Caco-2 (cell line): ENCODE measurements around the gene MLH3. TPM values are rescaled to one million over a fixed set of nuclear protein-coding genes. Genes with fewer than 3 reads are reported as not detected.

Source experiments
- BruUV-seq: library from RNA; stranded (reverse); fragments of 400-500 nt; replicated peaks from 2 replicates; lab custom pipeline; 2021; lab: Mats Ljungman, UMichigan
- CTCF ChIA-PET: fragments of 300-600 bp; sonication (Branson Sonifier 250); formaldehyde crosslinking; loops from one replicate; lab custom pipeline; 2022; ENCODE audit warnings: antibody characterized with exemption; lab: Charles Lee
- POLR2A ChIA-PET: fragments of 300-600 bp; sonication (Branson Sonifier 250); formaldehyde crosslinking; loops from one replicate; lab custom pipeline; 2022; ENCODE audit warnings: antibody characterized with exemption; lab: Charles Lee
- DNase-seq, 2 experiments: peaks; one replicate each; pipeline versions ENCODE4 v3.0.0 to v3.0.0-alpha.2; 2020 to 2022
- H3K27me3 ChIP-seq: replicated peaks from 2 replicates; pipeline ENCODE4 v1.6.0; 2011; ENCODE audit warnings: low read length; ENCODE audit not compliant: control insufficient read depth, insufficient read depth
- H3K36me3 ChIP-seq: 2 replicates; pipeline ENCODE4 v1.5.1; 2011; ENCODE audit warnings: low read length; ENCODE audit not compliant: control insufficient read depth, insufficient read depth
- H3K4me1 ChIP-seq: fragments of 250-450 bp; sonication (Bioruptor Pico); 2 replicates; pipeline ENCODE4 v1.5.1; 2020; ENCODE audit warnings: mild to moderate bottlenecking
- H3K4me3 ChIP-seq: 2 replicates; pipeline ENCODE4 v1.5.1; 2011; ENCODE audit warnings: low read depth, mild to moderate bottlenecking, control low read depth, low read length
- H3K9me3 ChIP-seq: fragments of 250-450 bp; sonication (Bioruptor Pico); 2 replicates; pipeline ENCODE4 v1.5.1; 2020; ENCODE audit warnings: mild to moderate bottlenecking, moderate library complexity
- H3K27ac Mint-ChIP-seq: one replicate; pipeline ENCODE4 v1.8.0; 2022; ENCODE audit warnings: mixed read lengths; ENCODE audit not compliant: unreplicated experiment
- H3K27me3 Mint-ChIP-seq: one replicate; pipeline ENCODE4 v1.8.0; 2022; ENCODE audit warnings: mixed read lengths; ENCODE audit not compliant: insufficient read depth, unreplicated experiment
- H3K36me3 Mint-ChIP-seq: one replicate; pipeline ENCODE4 v1.8.0; 2022; ENCODE audit warnings: mild to moderate bottlenecking, mixed read lengths; ENCODE audit not compliant: insufficient read depth, unreplicated experiment
- H3K4me1 Mint-ChIP-seq: one replicate; pipeline ENCODE4 v1.8.0; 2022; ENCODE audit warnings: low read depth, mixed read lengths; ENCODE audit not compliant: unreplicated experiment
- H3K4me3 Mint-ChIP-seq: one replicate; pipeline ENCODE4 v1.8.0; 2022; ENCODE audit warnings: mild to moderate bottlenecking, moderate library complexity, mixed read lengths; ENCODE audit not compliant: unreplicated experiment
- H3K9me3 Mint-ChIP-seq: one replicate; pipeline ENCODE4 v1.8.0; 2022; ENCODE audit warnings: mixed read lengths; ENCODE audit not compliant: unreplicated experiment
- intact Hi-C: fragments of 100-400 bp; cut with micrococcal nuclease; formaldehyde crosslinking; loops from one replicate; pipeline ENCODE4 v1.10.0; 2022; ENCODE audit not compliant: unreplicated experiment
- total RNA-seq: library from RNA; stranded (reverse); gene quantifications from 2 replicates; pipeline ENCODE4 v1.2.3, GENCODE V29; 2022
- TF ChIP-seq, protein P1 (sequence below), 2 experiments: fragments of 200-600 bp in 1 of 2; IDR thresholded peaks; 1 replicate in 1 of 2; 2 replicates in 1 of 2; pipeline versions ENCODE4 v1.5.1 to v1.8.0; 2011 to 2022; ENCODE audit warnings: antibody characterized with exemption in 1 of 2, control low read depth in 1 of 2, inconsistent platforms in 1 of 2, low read depth in 1 of 2, low read length in 1 of 2, mild to moderate bottlenecking in 1 of 2, moderate library complexity in 1 of 2; ENCODE audit not compliant: insufficient read depth in 1 of 2, severe bottlenecking in 1 of 2, unreplicated experiment in 1 of 2

MLH3 gene
- total RNA-seq, 1 experiment from 2014 or later = 24.5 TPM

DNA sequence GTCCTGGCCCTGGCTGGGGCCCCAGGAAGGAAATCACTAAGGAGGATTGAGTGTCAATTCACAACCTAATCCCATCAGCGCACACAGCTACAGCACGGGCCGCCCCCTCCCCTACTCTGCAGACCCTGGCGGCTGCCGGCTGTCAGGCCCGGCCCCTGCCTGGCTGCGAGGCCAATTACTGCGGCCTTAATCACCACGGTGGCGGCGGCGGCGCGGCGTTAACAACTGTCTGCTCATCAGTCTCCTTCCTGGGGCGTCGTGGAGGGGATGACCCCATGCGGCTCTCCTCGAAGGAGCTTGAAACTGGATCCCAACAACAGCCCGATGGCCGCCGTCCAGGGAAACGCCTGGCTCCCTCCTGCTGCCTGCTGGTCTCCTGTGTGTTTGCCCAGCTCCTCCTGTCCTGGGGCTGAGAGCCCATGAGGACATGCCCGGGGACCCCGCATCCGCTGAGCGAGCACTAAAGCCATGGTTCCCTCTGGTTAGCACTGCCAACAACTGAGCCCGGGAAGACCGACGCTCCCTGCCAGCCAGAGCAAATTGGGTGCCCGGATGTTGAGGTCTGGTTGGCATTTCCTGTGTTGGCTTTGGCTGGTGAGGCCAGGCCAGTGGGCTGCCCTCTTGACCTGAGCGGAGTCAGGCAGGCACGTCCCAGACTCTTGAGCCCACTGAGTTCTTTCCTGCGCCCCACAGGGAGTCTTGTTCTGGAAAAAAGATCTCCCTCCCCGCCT lies 70.4 kb downstream of the MLH3 start:
- ChIA-PET POLR2A (no interaction called here), CTCF (no interaction called here)
- intact Hi-C loops = no loop called here
- Histone ChIP-seq H3K4me1 (peaks cover 21% of the 10 kb centered on the region), H3K36me3 (no peaks in the 10 kb centered on the region), H3K27me3 (no peaks in the 10 kb centered on the region), H3K4me3 (no peak overlapping the region), H3K9me3 (no peaks in the 10 kb centered on the region)
- DNase-seq = no peak
- peaks cover 6% of the 10 kb centered on the region for H3K4me1 Mint-ChIP-seq
- no TSS peak for BruUV-seq
- TF ChIP-seq, protein P1, sequence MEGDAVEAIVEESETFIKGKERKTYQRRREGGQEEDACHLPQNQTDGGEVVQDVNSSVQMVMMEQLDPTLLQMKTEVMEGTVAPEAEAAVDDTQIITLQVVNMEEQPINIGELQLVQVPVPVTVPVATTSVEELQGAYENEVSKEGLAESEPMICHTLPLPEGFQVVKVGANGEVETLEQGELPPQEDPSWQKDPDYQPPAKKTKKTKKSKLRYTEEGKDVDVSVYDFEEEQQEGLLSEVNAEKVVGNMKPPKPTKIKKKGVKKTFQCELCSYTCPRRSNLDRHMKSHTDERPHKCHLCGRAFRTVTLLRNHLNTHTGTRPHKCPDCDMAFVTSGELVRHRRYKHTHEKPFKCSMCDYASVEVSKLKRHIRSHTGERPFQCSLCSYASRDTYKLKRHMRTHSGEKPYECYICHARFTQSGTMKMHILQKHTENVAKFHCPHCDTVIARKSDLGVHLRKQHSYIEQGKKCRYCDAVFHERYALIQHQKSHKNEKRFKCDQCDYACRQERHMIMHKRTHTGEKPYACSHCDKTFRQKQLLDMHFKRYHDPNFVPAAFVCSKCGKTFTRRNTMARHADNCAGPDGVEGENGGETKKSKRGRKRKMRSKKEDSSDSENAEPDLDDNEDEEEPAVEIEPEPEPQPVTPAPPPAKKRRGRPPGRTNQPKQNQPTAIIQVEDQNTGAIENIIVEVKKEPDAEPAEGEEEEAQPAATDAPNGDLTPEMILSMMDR (IDR thresholded peaks at IDR 0.05; ENCODE audit: insufficient read depth in 1 of 2, low read depth in 1 of 2, low read length in 1 of 2, severe bottlenecking in 1 of 2, unreplicated experiment in 1 of 2) = no peak
- no peak overlapping the region for H3K27ac Mint-ChIP-seq
- H3K4me3 Mint-ChIP-seq = no peak overlapping the region
- no peaks in the 10 kb centered on the region for H3K27me3 Mint-ChIP-seq
- no peaks in the 10 kb centered on the region for H3K9me3 Mint-ChIP-seq
- H3K36me3 Mint-ChIP-seq = no peaks in the 10 kb centered on the region

DNA sequence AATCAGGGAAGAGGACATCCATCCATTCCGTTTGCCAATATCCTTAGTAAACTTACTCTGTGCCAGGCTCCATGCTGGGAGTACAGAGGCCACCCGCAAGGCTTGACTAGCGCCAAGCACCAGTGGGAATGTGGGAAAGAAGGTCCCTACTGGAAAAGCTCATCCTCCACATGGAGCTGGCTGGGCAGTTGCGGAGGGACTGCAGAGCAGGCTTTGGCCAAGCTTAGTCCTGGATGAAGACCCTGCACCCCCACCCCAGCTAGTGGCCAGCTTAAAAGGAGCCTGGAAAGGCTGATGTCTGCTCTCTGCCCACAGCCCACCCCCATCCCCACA lies 70.9 kb downstream of the MLH3 start:
- Histone ChIP-seq H3K4me3 (no peak overlapping the region), H3K27me3 (no peaks in the 10 kb centered on the region), H3K9me3 (no peaks in the 10 kb centered on the region), H3K4me1 (peaks cover 21% of the 10 kb centered on the region), H3K36me3 (no peaks in the 10 kb centered on the region)
- Mint-ChIP-seq H3K4me3 (no peak overlapping the region), H3K36me3 (no peaks in the 10 kb centered on the region), H3K4me1 (peaks cover 6% of the 10 kb centered on the region), H3K27me3 (no peaks in the 10 kb centered on the region), H3K9me3 (no peaks in the 10 kb centered on the region), H3K27ac (no peak overlapping the region)
- no TSS peak for BruUV-seq
- ChIA-PET CTCF (interaction anchor here (1.0 kb wide), 1 partner anchor 9 kb away, joined by 4 read pairs; no protein-coding TSS in a partner anchor), POLR2A (no interaction called here)
- intact Hi-C loops = no loop called here
- DNase-seq = no peak
- TF ChIP-seq, protein P1 (IDR thresholded peaks at IDR 0.05; ENCODE audit: insufficient read depth in 1 of 2, low read depth in 1 of 2, low read length in 1 of 2, severe bottlenecking in 1 of 2, unreplicated experiment in 1 of 2) = no peak

DNA sequence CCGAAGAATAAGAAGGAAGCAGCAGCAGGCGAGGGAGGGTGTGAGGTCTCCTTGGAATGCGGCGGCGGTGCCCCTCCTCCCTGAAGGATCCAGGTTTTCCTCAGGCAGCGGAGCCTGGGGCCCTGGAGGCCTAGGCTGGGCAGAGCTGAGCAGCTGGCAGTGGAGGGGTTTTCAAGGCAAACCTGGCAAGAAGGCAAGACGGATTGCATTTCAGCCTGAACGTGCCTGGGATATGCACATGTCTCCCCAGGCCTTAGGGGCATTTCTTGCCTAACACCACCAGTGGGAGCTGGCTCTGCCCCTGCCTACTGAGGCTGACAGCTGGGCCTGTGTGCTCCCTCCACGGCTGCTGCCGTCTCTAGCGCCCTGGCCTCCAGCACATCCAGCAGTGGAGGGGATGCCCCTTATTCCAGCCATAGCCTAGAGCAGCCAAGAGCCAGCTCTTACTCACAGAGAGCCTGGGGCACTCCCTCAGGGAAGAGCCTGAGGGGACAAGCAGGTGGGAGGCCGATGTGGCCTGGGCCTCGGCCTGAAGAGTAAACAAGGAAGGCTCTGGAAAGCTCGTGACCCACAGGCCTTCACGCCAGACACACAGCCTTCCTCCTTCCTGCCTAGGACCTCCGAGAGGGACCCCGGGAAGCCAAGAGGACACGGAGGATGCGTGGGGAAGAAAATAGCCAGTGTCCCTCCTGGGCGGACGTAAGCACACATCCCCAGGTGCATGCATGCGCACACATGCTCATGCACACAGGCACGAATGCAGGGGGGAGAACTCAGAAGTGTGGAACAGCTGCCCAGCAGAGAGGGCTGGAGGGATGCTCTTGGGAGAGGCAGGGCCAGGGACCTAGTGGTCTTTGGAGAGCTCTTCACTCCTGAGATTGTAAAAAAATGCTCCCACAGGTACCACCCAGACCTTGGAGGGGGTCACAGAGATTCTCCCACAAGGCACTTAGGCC lies 71.5 kb downstream of the MLH3 start:
- Histone ChIP-seq H3K9me3 (no peaks in the 10 kb centered on the region), H3K4me1 (peaks cover 24% of the 10 kb centered on the region), H3K36me3 (no peaks in the 10 kb centered on the region), H3K27me3 (no peaks in the 10 kb centered on the region), H3K4me3 (no peak overlapping the region)
- ChIA-PET CTCF (interaction anchor here (1.0 kb wide), 1 partner anchor 9 kb away, joined by 4 read pairs; no protein-coding TSS in a partner anchor), POLR2A (no interaction called here)
- intact Hi-C loops = no loop called here
- H3K9me3 Mint-ChIP-seq = no peaks in the 10 kb centered on the region
- H3K4me1 Mint-ChIP-seq = peaks cover 6% of the 10 kb centered on the region
- no peak overlapping the region for H3K4me3 Mint-ChIP-seq
- no peaks in the 10 kb centered on the region for H3K36me3 Mint-ChIP-seq
- TF ChIP-seq, protein P1 (IDR thresholded peaks at IDR 0.05; ENCODE audit: insufficient read depth in 1 of 2, low read depth in 1 of 2, low read length in 1 of 2, severe bottlenecking in 1 of 2, unreplicated experiment in 1 of 2) = no peak
- no peak for DNase-seq
- H3K27ac Mint-ChIP-seq = no peak overlapping the region
- H3K27me3 Mint-ChIP-seq = no peaks in the 10 kb centered on the region
- no TSS peak for BruUV-seq
